Measurements from ENCODE around the gene UCP3. TPM values are rescaled to one million over a fixed set of nuclear protein-coding genes. Genes with fewer than 3 reads are reported as not detected.
A peak's percentile ranks its signal among the peaks of the same experiment; 100 is the strongest.

UCP3 gene
- total RNA-seq, 1 donor from 2014 or later, result 1.8 TPM

DNA sequence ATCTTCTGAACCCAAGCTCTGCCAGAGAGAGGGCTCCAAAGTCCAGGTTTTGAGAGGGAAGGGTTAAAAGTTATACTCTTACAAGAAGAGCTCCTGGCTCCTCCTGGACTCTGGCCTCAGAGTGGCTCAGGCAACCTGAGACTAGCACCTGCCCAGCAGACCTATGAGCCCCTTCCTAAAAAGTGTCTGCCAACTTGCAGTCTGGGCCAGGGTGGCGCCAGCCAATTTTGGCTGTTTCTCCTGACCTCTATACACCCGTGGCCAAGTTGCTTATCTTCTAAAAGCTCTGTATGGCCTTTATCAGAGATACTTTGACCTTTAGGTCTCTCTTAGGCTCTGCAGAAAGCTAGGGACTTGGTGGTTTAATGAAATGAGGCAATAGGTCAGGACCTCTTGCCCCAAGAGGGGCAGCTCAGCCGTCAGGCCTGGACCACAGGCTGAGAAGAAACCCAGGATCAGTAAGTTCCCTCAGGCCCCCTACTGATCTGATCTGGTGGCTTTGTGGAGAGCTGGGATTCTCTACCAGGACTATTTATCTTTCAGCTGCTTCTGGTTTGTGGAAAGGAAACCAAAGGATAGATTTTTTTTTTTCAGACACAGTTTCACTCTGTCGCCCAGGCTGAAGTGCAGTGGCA is 10.3 kb upstream of the UCP3 start:
- no peak for DNase-seq (ENCODE audit: extremely low spot score, unreplicated experiment)
- Mint-ChIP-seq H3K27ac (ENCODE audit: unreplicated experiment) (peak overlapping the region; percentile 73), H3K36me3 (ENCODE audit: unreplicated experiment) (peaks cover 16% of the 10 kb centered on the region)

DNA sequence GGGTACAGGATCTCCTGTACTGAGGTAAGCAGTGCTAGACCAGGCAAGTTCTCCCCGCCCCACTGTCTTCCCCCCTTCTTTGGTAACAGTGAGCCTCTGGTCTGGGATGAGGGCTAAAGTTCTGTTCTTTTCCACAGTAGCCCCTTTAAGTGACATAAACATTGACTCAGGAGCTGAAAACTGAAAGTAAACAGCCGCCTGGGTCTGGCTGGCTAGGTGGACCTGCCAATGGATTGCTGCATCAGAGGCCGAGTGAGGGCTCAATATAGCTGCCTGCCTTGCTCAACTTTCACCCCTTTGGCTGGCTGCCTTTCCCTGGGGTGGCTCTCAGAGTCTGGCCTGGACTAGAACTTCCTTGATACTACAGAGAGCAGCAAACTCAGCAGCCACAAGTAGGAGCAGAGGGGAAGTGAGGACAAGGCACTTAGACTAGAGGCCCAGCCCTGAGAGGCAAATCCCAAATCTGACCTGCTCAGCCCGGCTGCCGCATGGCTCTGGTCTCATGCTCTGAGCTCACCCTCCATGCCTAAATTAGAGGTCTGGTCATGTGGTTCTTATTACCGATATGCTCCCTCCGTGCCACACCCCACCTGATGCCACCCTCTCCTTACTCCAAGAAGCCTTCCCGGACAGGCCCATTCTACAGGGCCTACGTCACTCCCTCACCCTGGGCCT is 9.6 kb upstream of the UCP3 start:
- Mint-ChIP-seq H3K27ac (ENCODE audit: unreplicated experiment) (peak overlapping the region; percentile 73), H3K9me3 (ENCODE audit: unreplicated experiment) (no peaks in the 10 kb centered on the region), H3K4me3 (ENCODE audit: unreplicated experiment) (no peak overlapping the region), H3K27me3 (ENCODE audit: unreplicated experiment) (no peaks in the 10 kb centered on the region), H3K4me1 (ENCODE audit: unreplicated experiment) (peaks cover 9% of the 10 kb centered on the region), H3K36me3 (ENCODE audit: unreplicated experiment) (peaks cover 13% of the 10 kb centered on the region)
- TF ChIP-seq, protein P1, sequence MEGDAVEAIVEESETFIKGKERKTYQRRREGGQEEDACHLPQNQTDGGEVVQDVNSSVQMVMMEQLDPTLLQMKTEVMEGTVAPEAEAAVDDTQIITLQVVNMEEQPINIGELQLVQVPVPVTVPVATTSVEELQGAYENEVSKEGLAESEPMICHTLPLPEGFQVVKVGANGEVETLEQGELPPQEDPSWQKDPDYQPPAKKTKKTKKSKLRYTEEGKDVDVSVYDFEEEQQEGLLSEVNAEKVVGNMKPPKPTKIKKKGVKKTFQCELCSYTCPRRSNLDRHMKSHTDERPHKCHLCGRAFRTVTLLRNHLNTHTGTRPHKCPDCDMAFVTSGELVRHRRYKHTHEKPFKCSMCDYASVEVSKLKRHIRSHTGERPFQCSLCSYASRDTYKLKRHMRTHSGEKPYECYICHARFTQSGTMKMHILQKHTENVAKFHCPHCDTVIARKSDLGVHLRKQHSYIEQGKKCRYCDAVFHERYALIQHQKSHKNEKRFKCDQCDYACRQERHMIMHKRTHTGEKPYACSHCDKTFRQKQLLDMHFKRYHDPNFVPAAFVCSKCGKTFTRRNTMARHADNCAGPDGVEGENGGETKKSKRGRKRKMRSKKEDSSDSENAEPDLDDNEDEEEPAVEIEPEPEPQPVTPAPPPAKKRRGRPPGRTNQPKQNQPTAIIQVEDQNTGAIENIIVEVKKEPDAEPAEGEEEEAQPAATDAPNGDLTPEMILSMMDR (IDR thresholded peaks at IDR 0.05), result no peak
- DNase-seq (ENCODE audit: extremely low spot score, unreplicated experiment), result no peak

More for the DNA sequence above, 10.3 kb upstream of the UCP3 start:
- TF ChIP-seq, protein P1 (IDR thresholded peaks at IDR 0.05), result no peak
- Mint-ChIP-seq H3K4me1 (ENCODE audit: unreplicated experiment) (peaks cover 14% of the 10 kb centered on the region), H3K4me3 (ENCODE audit: unreplicated experiment) (no peak overlapping the region), H3K9me3 (ENCODE audit: unreplicated experiment) (no peaks in the 10 kb centered on the region), H3K27me3 (ENCODE audit: unreplicated experiment) (no peaks in the 10 kb centered on the region)

DNA sequence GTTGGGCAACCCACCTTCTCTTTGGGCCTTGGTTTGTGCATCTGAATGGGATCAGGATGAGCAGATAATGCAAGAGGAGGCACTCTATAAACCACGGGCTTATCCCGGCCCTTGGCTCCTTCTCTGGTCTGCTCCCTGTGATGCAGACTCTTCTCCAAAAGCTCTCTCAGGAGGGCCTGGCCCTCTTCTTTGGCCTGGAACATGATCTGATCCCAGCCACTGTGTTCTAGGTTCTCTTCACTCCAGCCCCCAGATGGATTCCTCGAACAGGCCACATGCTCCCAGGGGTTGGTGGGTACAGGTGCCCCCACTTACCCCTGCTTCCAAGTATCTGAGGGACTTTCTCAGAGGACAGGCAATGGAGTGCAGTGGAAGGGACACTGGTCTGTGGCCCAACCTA is 8.7 kb upstream of the UCP3 start:
- Mint-ChIP-seq H3K4me3 (ENCODE audit: unreplicated experiment) (no peak overlapping the region), H3K27ac (ENCODE audit: unreplicated experiment) (no peak overlapping the region), H3K36me3 (ENCODE audit: unreplicated experiment) (peaks cover 11% of the 10 kb centered on the region), H3K9me3 (ENCODE audit: unreplicated experiment) (no peaks in the 10 kb centered on the region), H3K27me3 (ENCODE audit: unreplicated experiment) (no peaks in the 10 kb centered on the region), H3K4me1 (ENCODE audit: unreplicated experiment) (peaks cover 9% of the 10 kb centered on the region)
- DNase-seq (ENCODE audit: extremely low spot score, unreplicated experiment), result no peak
- TF ChIP-seq, protein P1 (IDR thresholded peaks at IDR 0.05), result no peak

DNA sequence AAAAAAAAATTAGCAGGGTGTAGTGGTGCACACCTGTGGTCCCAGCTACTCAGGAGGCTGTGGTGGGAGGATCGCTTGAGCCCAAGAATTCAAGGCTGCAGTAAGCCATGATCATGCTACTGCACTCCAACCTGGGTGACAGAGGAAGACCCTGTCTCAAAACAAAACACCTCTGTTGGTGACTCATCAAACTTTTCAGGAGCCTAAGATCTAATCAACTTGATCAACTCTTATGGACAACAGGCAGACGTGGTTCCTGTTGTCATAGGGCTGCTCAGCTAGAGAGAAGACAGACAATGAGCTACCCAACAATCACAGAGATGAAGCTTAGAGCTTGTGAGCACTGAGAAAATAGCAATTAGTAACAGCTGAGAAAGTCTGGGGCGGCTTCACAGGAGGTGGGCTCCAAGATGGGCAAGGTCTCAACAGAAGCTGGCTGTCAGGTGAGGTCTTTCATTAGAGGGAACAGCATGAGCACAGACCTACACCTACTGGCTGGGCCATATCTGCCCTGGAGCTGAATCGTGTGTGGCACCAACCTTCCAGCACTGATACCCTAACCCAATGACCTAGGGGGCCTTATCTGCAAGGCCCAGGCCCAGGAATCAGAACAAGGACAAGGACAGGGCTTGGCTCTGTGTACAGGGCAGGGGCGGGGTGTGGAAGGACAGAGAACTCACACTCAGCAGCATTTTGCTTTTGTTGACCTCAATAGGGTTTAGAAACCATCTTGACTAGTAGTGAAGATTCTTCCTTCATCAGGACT is 7.2 kb upstream of the UCP3 start:
- TF ChIP-seq, protein P1 (IDR thresholded peaks at IDR 0.05), result no peak
- peaks cover 16% of the 10 kb centered on the region for H3K4me1 Mint-ChIP-seq (ENCODE audit: unreplicated experiment)
- H3K27ac Mint-ChIP-seq (ENCODE audit: unreplicated experiment), result no peak overlapping the region
- no peak overlapping the region for H3K4me3 Mint-ChIP-seq (ENCODE audit: unreplicated experiment)
- H3K36me3 Mint-ChIP-seq (ENCODE audit: unreplicated experiment), result peaks cover 14% of the 10 kb centered on the region
- no peaks in the 10 kb centered on the region for H3K27me3 Mint-ChIP-seq (ENCODE audit: unreplicated experiment)
- no peaks in the 10 kb centered on the region for H3K9me3 Mint-ChIP-seq (ENCODE audit: unreplicated experiment)
- DNase-seq (ENCODE audit: extremely low spot score, unreplicated experiment), result no peak

DNA sequence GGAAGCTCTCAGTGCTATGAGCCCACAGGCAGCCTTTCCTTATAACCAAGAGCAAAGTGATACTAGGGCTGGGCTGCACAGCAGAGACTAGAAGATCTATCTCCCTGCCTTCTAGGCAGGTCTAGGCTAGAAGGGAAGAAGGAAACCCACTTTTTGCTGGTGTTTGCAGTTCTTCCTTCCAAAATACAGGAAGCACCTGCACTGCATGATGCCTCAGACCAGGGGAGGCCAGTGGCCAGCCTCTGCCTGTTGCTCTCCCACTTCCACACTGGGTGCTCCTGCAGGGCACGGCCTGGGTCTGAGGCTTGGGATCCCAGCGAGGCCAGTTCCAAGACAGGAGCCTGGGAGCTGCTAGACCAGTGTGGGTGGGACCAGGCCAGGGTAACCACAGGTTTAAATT is 6.0 kb upstream of the UCP3 start:
- Mint-ChIP-seq H3K4me1 (ENCODE audit: unreplicated experiment) (peaks cover 16% of the 10 kb centered on the region), H3K27me3 (ENCODE audit: unreplicated experiment) (no peaks in the 10 kb centered on the region)

More for the DNA sequence above, 6.0 kb upstream of the UCP3 start:
- TF ChIP-seq, protein P1 (IDR thresholded peaks at IDR 0.05), result no peak
- Mint-ChIP-seq H3K27ac (ENCODE audit: unreplicated experiment) (no peak overlapping the region), H3K9me3 (ENCODE audit: unreplicated experiment) (no peaks in the 10 kb centered on the region), H3K36me3 (ENCODE audit: unreplicated experiment) (peaks cover 14% of the 10 kb centered on the region), H3K4me3 (ENCODE audit: unreplicated experiment) (no peak overlapping the region)
- no peak for DNase-seq (ENCODE audit: extremely low spot score, unreplicated experiment)

Measured in osteocyte (in vitro differentiated cells).